HG03354 (cell line): ENCODE results near the gene ANKRD39.

Source experiments
- ATAC-seq: cut with Tn5 transposase; IDR thresholded peaks from one replicate; pipeline ENCODE4 v1.9.1; 2021; ENCODE audit warnings: mild to moderate bottlenecking; ENCODE audit not compliant: unreplicated experiment, poor library complexity, severe bottlenecking

Gene ANKRD39

DNA sequence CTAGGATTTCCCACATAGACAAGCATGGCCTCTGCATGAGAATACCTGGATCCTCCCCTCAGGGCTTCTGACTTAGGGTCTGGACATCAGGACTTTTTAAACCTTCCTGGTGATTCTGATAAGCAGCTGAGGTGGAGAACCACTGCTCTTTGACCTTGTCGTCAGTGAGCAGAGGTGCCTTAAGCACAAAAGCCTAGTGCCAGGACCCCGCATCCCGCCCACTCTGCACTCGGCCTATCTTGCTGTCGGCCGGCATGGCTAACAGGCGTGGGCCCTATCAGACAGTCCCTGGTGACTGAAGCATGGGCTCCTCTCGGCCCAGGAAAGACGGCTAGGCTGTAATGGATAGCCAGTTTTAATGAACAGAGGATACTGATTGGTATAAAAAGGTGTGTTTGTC, 20.2 kb downstream of the ANKRD39 start:
- no peak for ATAC-seq

DNA sequence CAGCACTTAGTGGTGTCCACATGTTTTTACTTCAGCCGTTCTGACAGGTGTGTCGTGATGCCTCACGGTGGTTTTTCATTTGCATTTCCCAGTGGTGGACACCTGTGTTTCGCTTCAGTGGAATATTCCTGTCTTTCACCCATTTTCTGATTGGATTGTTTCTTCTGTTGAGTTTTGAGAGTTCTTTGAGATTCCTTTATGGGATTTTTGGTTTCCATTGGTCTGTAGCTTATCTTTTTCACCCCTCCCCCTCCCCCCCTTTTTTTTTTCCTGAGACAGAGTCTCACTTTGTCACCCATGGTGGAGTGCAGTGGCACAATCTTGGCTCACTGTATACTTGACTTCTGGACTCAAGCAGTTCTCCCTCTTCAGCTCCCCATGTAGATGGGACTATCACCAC, 22.0 kb downstream of the ANKRD39 start:
- no peak for ATAC-seq

DNA sequence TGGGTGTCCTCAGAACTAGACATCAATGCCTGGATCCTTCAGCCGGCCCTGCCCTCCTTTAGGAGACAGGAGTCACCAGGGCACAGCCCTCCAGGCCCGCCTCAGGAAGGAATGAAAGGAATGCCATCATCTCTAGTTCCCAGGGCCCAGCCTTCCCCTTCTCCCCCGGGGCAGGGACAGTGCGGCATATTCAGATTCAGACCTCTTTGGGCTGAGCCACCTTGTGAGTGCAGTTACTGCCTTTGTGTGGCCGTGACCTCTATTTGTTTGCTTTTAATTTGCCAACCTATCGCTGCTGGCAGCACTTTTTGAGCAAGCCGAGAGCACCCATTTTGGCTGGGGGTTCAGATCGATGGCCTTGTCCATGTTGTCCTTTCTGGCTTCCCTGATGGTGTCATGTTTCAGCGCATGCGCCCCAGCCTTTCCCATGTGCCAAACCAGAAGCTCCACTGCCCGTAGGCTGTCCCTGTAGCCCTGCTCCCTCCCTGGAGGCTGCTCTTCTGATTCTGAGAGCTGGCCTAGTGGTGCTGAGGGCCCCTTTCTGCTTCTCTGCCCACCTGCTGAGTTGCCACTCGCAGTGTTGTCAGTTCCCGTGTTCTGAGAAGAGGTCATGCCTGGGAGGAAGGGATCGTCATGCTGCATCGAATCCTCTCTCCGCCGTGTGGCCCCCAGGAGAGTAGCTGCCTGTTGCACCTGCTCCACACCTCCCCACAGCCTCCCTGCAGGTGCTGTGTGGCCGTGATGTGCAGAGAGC, 24.9 kb downstream of the ANKRD39 start:
- no peak for ATAC-seq

DNA sequence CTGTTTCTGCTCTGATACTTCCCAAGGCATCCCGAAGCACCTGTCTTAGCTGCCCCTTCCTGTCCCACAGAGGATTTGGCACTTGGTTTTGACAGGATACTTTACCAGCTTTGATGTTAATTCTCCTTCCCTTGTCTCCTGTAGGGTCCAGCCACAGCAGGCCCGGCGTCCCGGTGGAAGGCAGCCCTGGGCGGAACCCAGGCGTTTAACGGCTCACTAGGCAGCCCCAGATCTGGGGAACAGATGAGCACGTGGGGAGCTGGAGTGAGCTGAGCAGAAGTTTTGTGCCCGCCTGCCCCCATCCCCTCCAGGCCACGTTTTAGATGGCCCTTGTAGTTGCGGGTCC, 25.4 kb downstream of the ANKRD39 start:
- ATAC-seq, result no peak

DNA sequence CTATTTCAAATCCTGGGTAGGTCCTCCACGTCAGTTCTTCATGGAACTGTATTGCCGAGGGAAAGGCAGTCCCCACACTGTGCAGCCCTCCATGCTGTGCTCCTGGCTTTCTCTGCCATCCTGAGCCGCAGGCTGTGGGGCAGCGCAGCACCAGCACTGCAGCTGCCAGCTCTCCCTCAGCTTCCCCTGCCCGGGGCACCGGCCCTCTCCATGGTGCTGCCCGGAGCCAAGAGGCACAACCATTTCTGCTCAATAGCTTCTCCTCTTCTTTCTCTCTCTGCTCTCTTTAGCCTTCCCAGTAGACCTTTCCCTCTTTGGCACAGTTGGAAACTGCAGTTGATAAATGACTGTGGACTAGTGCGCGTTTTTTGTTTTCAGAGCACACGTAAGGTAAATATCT, 26.1 kb downstream of the ANKRD39 start:
- no peak for ATAC-seq

DNA sequence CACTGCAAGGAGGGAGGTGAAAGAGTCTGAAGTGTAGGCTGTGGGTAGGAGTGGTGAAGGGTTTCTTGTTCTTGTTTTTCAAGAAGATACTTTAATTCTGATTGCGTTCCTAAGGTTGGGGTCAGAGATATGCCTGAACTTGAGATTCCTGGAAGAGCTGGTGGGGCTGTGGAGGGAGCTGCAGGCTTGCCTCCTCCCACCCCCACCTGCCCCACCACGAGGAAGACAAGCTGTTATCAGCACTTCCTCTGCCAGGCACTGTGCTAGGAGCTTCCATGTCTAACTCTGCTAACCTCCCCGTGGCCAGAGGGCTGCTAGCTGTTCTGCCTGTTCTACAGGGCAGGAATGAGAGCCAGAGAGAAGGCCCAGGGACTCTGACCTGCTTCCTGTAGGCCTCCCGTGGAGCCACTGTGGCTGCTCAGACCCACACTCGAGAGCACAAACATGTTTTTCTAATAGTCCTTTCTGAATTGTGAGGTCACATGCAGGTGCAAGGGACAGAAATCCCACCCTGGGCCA, 27.7 kb downstream of the ANKRD39 start:
- ATAC-seq, result no peak

DNA sequence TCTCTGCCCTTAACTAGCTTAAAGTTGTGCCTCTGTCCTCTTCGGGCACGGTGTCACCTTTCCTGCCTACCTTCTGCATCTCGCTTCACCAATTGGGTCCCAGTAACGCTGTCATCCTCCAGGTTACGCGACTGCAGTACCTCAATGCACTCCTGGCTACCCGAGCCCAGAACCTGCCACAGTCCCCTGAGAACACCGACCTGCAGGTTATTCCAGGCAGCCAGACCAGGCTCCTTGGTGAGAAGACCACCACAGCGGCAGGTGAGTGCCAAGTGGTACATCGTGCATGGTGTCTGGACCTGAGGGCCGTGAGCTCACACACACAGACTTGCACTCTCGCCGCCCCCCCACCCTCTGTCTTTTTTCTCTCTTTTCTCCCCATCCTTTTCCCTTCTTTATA, 28.9 kb downstream of the ANKRD39 start:
- ATAC-seq, result no peak

DNA sequence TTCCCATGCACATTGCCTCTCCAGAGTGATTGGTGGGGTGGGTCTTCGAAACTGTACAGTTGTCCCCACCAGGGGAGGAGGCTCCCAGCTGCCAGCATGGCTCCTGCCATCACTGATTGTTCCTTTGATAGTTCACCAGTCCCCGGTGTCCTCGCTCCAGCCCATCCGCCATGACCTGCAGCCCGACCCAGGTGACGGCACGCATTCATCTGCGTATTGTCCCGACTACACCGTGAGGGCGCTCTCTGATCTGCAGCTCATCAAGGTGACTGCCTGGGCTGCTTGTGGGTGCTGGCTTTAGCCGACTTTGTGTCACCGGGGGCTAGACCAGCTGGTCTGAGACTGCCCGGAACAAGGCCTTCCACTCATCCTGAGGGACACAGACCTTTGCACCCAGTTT, 29.4 kb downstream of the ANKRD39 start:
- no peak for ATAC-seq

DNA sequence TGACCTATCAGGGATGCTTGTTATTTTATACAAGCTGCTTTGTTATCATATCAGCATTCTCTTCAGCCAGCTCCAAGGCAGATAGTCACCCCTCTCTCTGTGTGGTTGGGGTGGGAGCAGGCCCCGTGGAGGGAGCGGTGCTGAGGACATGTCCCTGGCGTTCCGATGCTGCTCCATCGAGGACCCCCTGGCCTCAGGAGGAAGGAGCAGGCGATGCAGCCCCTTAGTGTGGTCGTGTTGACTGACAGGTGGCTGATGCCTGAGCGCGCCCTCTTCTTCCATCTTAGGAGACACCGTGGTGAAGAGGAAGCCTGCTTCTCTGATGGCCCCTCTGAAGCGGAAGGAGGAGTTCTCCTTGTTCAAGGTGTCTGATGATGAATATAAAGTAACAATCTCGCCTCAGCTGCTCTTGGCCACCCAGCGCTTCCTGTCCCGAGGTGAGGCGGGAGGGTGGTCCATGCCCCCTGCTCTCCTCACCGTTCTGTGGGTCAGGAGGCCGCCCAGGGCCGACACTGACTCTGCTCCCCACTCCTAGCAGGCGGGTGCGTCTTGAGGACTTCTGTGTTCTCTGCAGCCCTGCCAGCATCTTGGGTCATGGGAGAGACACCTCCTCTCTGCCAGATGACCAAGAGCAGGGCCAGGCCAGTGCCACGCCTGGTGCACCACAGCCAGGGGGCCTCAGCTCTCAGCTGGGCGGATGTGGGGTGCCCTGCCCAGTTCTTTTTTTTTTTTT, 31.1 kb downstream of the ANKRD39 start:
- no peak for ATAC-seq

DNA sequence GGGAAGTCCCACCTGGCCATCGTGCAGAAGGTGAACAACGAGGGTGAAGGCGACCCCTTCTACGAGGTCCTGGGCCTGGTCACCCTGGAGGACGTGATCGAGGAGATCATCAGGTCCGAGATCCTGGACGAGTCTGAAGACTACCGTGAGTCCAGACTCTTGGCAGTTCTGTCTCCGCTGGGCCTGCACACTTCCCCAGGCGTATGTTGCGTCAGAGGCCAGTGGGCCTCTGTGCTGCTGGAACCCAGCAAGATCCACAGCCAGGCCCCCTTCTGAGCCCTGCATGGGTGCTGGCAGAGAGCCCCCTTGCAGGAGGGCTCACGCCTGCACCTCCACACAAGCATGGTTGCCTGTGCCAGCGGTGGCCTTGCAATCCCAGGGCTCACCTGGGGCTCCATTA, 32.8 kb downstream of the ANKRD39 start:
- ATAC-seq, result no peak

DNA sequence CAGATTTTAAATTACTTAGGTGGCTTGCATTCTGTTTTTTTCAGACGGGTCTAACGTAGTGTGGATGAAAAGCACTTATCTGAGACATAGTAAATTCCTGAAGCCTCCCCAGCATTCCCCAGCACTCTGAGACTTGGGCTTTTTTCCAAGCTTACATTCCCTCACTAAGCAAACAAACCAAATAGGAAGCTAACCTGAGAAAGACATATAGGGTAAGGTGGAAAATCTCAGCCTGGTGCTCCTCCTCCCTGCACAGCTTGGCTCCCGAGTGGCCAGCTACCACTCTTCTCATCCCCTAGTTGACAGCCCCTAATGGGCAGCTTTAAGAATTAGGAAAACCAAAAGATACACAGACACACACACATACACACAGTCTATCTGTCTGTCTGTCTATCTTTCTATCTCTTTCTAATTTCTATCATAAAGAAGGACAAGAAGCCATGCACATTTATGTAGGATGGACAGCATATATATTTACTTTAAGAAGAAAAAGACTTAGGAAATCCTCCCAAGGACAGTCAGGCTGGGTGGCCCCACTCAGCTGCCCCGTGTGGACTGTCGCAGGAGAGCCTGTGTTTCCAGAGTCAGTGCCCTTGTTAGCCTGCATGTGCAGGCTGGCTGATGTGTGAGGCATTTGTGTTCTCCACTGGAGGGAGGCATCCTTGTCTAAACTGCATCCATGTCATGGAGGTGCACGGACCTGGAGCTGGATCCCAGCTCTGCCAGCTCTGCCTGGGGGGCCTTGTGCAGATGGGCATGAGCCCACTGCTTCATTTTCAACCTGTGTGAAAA, 33.5 kb downstream of the ANKRD39 start:
- no peak for ATAC-seq

DNA sequence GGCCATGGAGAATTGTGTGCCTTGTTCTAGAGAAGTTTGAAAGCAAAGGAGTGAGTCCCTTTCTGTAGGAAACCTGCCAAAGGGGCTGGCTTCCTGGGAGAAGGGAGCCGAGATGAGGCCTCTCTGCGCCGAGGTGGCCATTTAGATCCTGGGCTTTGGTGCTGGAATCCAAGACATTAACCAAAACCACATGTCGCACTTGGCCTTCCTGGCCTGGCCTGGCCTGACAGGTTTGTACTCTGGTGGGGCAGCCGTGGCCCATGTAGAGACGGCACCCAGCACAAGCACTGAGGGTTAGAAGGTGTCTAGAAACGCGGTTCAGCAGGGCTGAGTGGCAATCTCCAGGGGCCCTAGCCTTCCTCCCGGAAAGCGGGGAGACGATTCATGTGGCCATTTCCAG, 34.6 kb downstream of the ANKRD39 start:
- no peak for ATAC-seq

DNA sequence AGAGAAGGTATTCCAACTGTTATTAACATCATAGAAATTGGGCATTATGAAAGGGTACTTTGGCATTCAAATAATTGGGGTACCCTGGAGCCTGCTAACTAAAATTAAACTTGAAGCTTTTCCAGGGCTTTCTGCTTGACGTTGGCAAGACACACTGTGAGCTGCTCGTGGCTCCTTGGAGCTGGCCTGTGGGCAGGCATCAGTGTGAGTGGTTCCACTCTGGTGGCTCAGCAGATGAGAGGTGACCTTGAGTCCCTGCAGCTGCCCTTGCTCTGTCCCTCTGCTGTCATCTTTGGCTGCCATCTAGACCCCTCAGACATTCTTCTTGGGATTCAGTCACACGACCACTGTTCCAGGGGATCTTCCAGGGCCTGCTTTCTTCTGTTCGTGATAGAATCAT, 35.0 kb downstream of the ANKRD39 start:
- no peak for ATAC-seq

DNA sequence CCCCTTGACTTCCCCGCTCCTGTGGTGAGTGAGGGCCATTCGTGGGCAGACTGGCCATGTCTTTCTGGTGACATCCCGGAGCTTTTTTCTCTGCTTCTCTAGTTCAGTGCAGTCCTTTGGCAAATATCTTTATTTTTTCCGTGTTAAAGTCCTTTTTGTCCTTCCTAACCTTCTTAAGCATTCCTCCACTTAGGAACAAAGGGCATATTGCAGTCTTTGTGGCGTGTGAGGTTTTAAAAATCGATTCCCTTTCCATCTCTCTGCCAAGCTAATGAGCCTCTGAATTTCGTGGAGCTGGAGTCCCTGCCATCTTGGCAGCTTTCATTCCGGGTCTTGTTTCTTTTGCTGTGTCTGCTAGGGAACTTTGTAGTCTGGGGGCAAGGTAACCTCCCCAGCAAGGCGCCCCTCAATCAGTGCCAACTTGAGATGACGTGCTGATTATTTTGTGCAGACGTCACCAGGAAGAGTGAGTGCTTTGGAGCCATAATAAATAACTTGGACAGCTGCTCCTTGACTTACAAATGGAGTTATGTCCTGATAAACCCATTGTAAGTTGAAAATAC, 36.6 kb downstream of the ANKRD39 start:
- ATAC-seq, result no peak

DNA sequence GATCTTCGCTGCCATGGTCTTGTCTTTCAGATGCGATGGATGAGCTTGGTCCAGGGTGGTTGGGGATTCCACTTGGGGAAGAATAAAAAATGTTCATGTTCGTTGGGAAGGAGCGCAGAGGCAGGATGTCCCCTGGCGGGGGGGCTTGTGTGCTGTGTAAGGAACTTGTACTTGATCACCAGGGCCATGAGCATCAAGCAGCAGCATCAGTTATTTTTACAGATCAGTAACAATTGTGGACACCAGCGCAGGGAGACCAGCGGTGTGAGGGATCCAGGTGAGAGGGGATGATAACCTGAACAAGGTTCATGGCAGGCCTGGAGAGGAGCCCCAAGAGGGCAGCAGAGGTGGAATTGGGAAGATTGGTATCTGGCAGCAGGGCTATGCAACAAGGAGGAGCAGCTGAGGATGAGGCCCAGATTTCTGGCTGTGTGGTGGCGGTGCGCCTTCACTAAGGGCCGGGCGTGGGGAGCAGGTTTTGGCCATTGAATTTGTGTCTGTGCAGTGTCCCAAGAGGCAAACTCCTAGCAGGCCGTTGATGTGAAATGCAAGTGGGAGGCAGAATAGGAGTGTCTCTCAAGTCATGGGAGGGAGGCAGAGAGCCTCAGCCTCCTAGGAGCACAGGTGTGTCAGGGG, 37.8 kb downstream of the ANKRD39 start:
- no peak for ATAC-seq

DNA sequence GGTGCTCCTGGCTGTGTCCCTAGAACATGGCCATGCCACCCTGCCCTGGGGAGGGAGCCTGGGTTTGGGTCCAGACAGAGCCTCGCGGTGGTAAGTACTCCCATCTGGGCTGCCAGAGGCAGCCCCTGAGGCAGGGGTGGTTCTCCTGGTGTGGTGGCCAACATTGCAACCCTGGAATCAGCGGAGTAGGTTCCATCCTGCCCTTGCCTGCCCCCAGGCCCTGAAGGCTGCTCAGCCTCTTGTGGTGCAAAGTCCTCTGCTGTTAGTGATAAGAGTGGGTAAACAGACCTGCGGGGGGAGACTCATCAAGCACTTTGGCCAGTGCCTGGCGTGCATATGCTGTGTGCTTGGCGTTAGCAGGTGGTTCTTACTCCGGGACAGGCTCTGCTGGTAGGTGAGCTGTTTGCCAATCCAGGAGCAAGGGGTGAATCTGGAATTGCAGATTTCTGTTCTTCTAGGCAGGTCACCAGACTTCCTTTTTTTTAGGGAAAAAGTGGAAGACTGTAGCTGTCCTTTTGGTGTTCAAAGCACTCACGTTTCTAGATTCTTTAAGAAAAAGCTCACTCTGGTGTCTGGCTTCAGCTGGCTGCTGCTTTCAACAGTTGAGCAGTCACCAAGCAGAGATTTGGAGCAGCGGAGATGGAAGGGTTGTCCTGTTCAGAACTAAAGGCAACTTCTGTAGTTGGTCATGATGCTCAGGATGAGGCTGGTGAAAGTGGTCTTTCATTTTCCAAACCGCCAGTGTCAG, 38.5 kb downstream of the ANKRD39 start:
- no peak for ATAC-seq

DNA sequence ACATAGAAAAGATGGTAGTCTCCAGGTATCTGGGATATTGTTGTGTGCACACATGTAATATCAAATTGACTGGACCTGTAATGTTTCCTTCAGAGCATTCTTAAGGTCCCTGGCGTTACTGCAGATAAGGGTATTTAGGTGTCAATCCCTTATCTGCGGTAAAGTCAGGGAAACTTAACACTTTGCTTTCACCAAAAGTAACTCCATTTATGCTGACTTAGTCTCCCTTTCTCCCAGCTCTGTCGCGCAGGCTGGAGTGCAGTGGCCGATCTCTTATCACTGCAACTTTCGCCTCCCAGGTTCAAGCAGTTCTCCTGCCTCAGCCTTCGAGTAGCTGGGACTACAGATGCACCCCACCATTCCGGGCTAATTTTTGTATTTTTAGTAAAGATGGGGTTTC, 39.9 kb downstream of the ANKRD39 start:
- no peak for ATAC-seq

DNA sequence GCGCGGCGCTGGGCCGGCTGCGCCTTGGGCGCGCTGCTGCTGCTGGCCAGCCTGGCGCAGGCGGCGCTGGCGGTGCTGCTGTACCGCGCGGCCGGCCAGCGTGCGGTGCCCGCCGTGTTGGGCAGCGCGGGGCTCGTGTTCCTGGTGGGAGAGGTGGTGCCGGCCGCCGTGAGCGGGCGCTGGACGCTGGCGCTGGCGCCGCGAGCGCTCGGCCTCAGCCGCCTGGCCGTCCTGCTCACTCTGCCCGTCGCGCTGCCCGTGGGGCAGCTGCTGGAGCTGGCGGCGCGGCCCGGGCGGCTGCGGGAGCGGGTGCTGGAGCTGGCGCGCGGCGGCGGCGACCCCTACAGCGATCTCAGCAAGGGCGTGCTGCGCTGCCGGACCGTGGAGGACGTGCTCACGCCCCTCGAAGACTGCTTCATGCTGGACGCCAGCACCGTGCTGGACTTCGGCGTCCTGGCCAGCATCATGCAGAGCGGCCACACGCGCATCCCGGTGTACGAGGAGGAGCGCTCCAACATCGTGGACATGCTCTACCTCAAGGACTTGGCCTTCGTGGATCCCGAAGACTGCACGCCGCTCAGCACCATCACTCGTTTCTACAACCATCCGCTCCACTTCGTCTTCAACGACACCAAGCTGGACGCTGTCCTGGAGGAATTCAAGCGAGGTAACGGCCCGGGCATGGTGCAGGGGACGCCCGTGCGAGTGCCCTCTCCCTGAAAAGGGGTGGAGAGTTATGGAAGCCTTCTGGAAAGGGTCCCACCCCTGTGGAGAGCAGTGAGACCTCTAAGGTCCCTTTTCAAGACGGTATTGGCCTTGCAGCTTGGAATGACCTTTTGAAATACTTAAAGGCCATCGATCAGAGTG, 40.7 kb downstream of the ANKRD39 start:
- ATAC-seq, result no peak
